Testis (tissue), 2 donors: ENCODE data around the gene DAB2IP.

ENCODE experiments used
- CTCF ChIP-seq, 3 experiments: fragments of 450-650 bp in 2 of 3; fragments of 200-600 bp in 1 of 3; sonication (generic) in 1 of 3; IDR thresholded peaks; one replicate each; pipeline ENCODE4 v1.5.1; 2016 to 2019; ENCODE audit warnings: antibody characterized with exemption in 3 of 3, mild to moderate bottlenecking in 2 of 3, moderate library complexity in 1 of 3
- POLR2A ChIP-seq: fragments of 450-650 bp; IDR thresholded peaks from one replicate; pipeline ENCODE4 v1.6.1; 2017; ENCODE audit warnings: antibody characterized with exemption, mild to moderate bottlenecking, moderate library complexity

- no peak for TF ChIP-seq CTCF (IDR thresholded peaks at IDR 0.05)
- TF ChIP-seq POLR2A = no peak
Measured at GRCh38 chr9:121754655-121755436, 103.4 kb downstream of the DAB2IP start.
